Liver (tissue), 9 donors: ENCODE measurements around the gene SELL. TPM values are rescaled to one million over a fixed set of nuclear protein-coding genes. Genes with fewer than 3 reads are reported as not detected.
"Not testable (repeated sequence)": the region's sequence is repeated elsewhere in the genome, so short reads cannot be mapped to it uniquely, and the experiment has no call there.

Experiments used
- DNase-seq: peaks from one replicate; pipeline ENCODE4 v3.0.0-alpha.2; 2017; ENCODE audit warnings: low spot score
- H3K27ac ChIP-seq, 2 donors: one replicate each; pipeline ENCODE4 v1.7.0; 2013; ENCODE audit warnings: inconsistent platforms in 2 of 2, low read length in 2 of 2, control low read depth in 1 of 2, low read depth in 1 of 2, mild to moderate bottlenecking in 1 of 2
- H3K27me3 ChIP-seq, 4 donors: one replicate each; pipeline versions ENCODE4 v1.6.1 to v1.7.0; 2013; ENCODE audit warnings: low read length in 3 of 4, inconsistent platforms in 1 of 4, mild to moderate bottlenecking in 1 of 4, moderate library complexity in 1 of 4; ENCODE audit not compliant: control insufficient read depth in 4 of 4, insufficient read depth in 4 of 4
- H3K36me3 ChIP-seq, 4 donors: one replicate each; pipeline versions ENCODE4 v1.6.1 to v1.7.0; 2013; ENCODE audit warnings: low read length in 3 of 4, mild to moderate bottlenecking in 3 of 4, low read depth in 1 of 4, moderate library complexity in 1 of 4; ENCODE audit not compliant: control insufficient read depth in 4 of 4, insufficient read depth in 3 of 4
- H3K4me1 ChIP-seq, 4 donors: one replicate each; pipeline versions ENCODE4 v1.6.1 to v1.7.0; 2013; ENCODE audit warnings: low read length in 3 of 4, mild to moderate bottlenecking in 3 of 4, moderate library complexity in 1 of 4; ENCODE audit not compliant: control insufficient read depth in 4 of 4, insufficient read depth in 4 of 4
- H3K4me3 ChIP-seq, 3 donors: one replicate each; pipeline versions ENCODE4 v1.6.1 to v1.7.0; 2013; ENCODE audit warnings: low read length in 3 of 3, control low read depth in 1 of 3, low read depth in 1 of 3, mild to moderate bottlenecking in 1 of 3
- H3K9ac ChIP-seq, 2 donors: one replicate each; pipeline ENCODE4 v1.7.0; 2013; ENCODE audit warnings: low read length in 2 of 2, mild to moderate bottlenecking in 2 of 2, moderate library complexity in 2 of 2, control low read depth in 1 of 2, low read depth in 1 of 2
- H3K9me3 ChIP-seq, 4 donors: one replicate each; pipeline versions ENCODE4 v1.6.1 to v1.7.0; 2013; ENCODE audit warnings: low read length in 3 of 4; ENCODE audit not compliant: control insufficient read depth in 4 of 4
- EGR1 ChIP-seq, 2 donors: IDR thresholded peaks; 2 replicates each; pipeline ENCODE4 v1.6.1; 2016 to 2018; ENCODE audit warnings: antibody characterized with exemption in 2 of 2, low read depth in 2 of 2
- FOXA1 ChIP-seq: IDR thresholded peaks from 2 replicates; pipeline ENCODE4 v1.6.1; 2016; ENCODE audit warnings: antibody characterized with exemption
- FOXA2 ChIP-seq: IDR thresholded peaks from 2 replicates; pipeline ENCODE4 v1.6.1; 2016; ENCODE audit warnings: antibody characterized with exemption
- GABPA ChIP-seq, 2 donors: IDR thresholded peaks in 1 of 2; conservative IDR thresholded peaks in 1 of 2; 2 replicates each; pipeline ENCODE4 v1.6.1; 2016; ENCODE audit warnings: antibody characterized with exemption in 2 of 2, mild to moderate bottlenecking in 1 of 2, moderate library complexity in 1 of 2
- HNF4A ChIP-seq, 2 donors: conservative IDR thresholded peaks; 2 replicates each; pipeline ENCODE4 v1.6.1; 2016; ENCODE audit warnings: antibody characterized with exemption in 2 of 2, mild to moderate bottlenecking in 2 of 2
- HNF4G ChIP-seq: IDR thresholded peaks from 2 replicates; pipeline ENCODE4 v1.6.1; 2016; ENCODE audit warnings: antibody characterized with exemption
- JUND ChIP-seq, 2 donors: IDR thresholded peaks; 2 replicates each; pipeline ENCODE4 v1.6.1; 2016; ENCODE audit warnings: antibody characterized with exemption in 2 of 2
- MAX ChIP-seq: IDR thresholded peaks from 2 replicates; pipeline ENCODE4 v1.6.1; 2016; ENCODE audit warnings: antibody characterized with exemption
- NR2F2 ChIP-seq: IDR thresholded peaks from 2 replicates; pipeline ENCODE4 v1.6.1; 2016; ENCODE audit warnings: antibody characterized with exemption
- RAD21 ChIP-seq, 2 donors: IDR thresholded peaks; 2 replicates each; pipeline ENCODE4 v1.6.1; 2016; ENCODE audit warnings: antibody characterized with exemption in 2 of 2, mild to moderate bottlenecking in 2 of 2
- REST ChIP-seq: IDR thresholded peaks from 2 replicates; pipeline ENCODE4 v1.6.1; 2016; ENCODE audit warnings: antibody characterized with exemption, mild to moderate bottlenecking
- RXRA ChIP-seq, 2 donors: IDR thresholded peaks; 2 replicates each; pipeline ENCODE4 v1.6.1; 2017 to 2018; ENCODE audit warnings: antibody characterized with exemption in 2 of 2, mild to moderate bottlenecking in 1 of 2
- SP1 ChIP-seq: IDR thresholded peaks from 2 replicates; pipeline ENCODE4 v1.6.1; 2018; ENCODE audit warnings: antibody characterized with exemption, mild to moderate bottlenecking
- TAF1 ChIP-seq: conservative IDR thresholded peaks from 2 replicates; pipeline ENCODE4 v1.6.1; 2016; ENCODE audit warnings: antibody characterized with exemption, mild to moderate bottlenecking
- YY1 ChIP-seq: IDR thresholded peaks from 2 replicates; pipeline ENCODE4 v1.6.1; 2016; ENCODE audit warnings: antibody characterized with exemption, mild to moderate bottlenecking
- ZBTB33 ChIP-seq: IDR thresholded peaks from 2 replicates; pipeline ENCODE4 v1.6.1; 2016; ENCODE audit warnings: antibody characterized with exemption
- WGBS: extraction: QIAGEN DNeasy Blood & Tissue Kit; methylation state at CpG from one replicate; pipeline ENCODE4 v1.1.7; 2013; 5-methylcytosine and 5-hydroxymethylcytosine counted together
- polyA plus RNA-seq, 2 donors: library from polyadenylated mRNA; stranded (reverse) in 1 of 2; unstranded in 1 of 2; fragments of 200-250 nt in 1 of 2; fragments of >200 nt in 1 of 2; fragmentation: Nextera tagmentation in 1 of 2; extraction: Ambion mirVana in 1 of 2; gene quantifications; one replicate each; pipeline versions ENCODE4 v1.2.1 to v1.2.3, GENCODE V29; 2013 to 2015
- total RNA-seq, 2 donors: library from RNA; depleted of rRNA; stranded (reverse); fragments of >200 nt; gene quantifications; one replicate each; pipeline ENCODE4 v1.2.3, GENCODE V29; 2014
- TF ChIP-seq, protein P1 (sequence below): IDR thresholded peaks from 2 replicates; pipeline ENCODE4 v1.6.1; 2016; ENCODE audit warnings: antibody characterized with exemption
- TF ChIP-seq, protein P2 (sequence below): fragments of 150-350 bp; IDR thresholded peaks from 2 replicates; pipeline ENCODE4 v1.5.1; 2017; ENCODE audit warnings: improper control_type of control experiment, low read depth, low read length; ENCODE audit not compliant: missing input control
- donor health status: healthy.
- donor health status: healthy.
- donor health status: healthy.
- donor health status: healthy.
- donor health status: healthy.

SELL gene
- total and polyA plus RNA-seq, 4 donors, result 1.5 to 9.9 (median 4.8) TPM

GRCh38 chr1:169689395-169689794, 22.0 kb downstream of the SELL start:
- no peaks in the 10 kb centered on the region for H3K27me3 ChIP-seq
- H3K4me3 ChIP-seq, result no peak overlapping the region
- no peak overlapping the region for H3K9ac ChIP-seq
- no peak for DNase-seq
- no peaks in the 10 kb centered on the region for H3K9me3 ChIP-seq
- 66% methylated on average over 2 of the region's 2 CpGs for WGBS
- no peaks in the 10 kb centered on the region for H3K4me1 ChIP-seq
- no peaks in the 10 kb centered on the region for H3K36me3 ChIP-seq
- TF ChIP-seq EGR1 (IDR thresholded peaks at IDR 0.05; ENCODE audit: low read depth in 2 of 2) (no peak), RXRA (IDR thresholded peaks at IDR 0.05) (no peak), MAX (no peak), NR2F2 (no peak), HNF4G (no peak), SP1 (no peak), GABPA (IDR thresholded peaks at IDR 0.05 in 1 of 2, conservative IDR thresholded peaks at IDR 0.05 in 1 of 2) (no peak), FOXA1 (no peak), YY1 (no peak), RAD21 (IDR thresholded peaks at IDR 0.05) (no peak), ZBTB33 (no peak), REST (no peak), FOXA2 (no peak), TAF1 (no peak), JUND (IDR thresholded peaks at IDR 0.05) (no peak), HNF4A (conservative IDR thresholded peaks at IDR 0.05) (no peak)
- TF ChIP-seq, protein P1, sequence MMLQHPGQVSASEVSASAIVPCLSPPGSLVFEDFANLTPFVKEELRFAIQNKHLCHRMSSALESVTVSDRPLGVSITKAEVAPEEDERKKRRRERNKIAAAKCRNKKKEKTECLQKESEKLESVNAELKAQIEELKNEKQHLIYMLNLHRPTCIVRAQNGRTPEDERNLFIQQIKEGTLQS, result no peak
- TF ChIP-seq, protein P2, sequence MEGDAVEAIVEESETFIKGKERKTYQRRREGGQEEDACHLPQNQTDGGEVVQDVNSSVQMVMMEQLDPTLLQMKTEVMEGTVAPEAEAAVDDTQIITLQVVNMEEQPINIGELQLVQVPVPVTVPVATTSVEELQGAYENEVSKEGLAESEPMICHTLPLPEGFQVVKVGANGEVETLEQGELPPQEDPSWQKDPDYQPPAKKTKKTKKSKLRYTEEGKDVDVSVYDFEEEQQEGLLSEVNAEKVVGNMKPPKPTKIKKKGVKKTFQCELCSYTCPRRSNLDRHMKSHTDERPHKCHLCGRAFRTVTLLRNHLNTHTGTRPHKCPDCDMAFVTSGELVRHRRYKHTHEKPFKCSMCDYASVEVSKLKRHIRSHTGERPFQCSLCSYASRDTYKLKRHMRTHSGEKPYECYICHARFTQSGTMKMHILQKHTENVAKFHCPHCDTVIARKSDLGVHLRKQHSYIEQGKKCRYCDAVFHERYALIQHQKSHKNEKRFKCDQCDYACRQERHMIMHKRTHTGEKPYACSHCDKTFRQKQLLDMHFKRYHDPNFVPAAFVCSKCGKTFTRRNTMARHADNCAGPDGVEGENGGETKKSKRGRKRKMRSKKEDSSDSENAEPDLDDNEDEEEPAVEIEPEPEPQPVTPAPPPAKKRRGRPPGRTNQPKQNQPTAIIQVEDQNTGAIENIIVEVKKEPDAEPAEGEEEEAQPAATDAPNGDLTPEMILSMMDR, result no peak
- H3K27ac ChIP-seq, result no peak overlapping the region

GRCh38 chr1:169688377-169688776, 23.0 kb downstream of the SELL start:
- WGBS, result 97% methylated on average over 5 of the region's 5 CpGs
- not testable (repeated sequence) for H3K36me3 ChIP-seq, H3K27ac ChIP-seq, H3K9ac ChIP-seq, H3K27me3 ChIP-seq, H3K4me1 ChIP-seq, H3K4me3 ChIP-seq, H3K9me3 ChIP-seq, DNase-seq
